ENCODE data around the gene CSTPP1. TPM values are rescaled to one million over a fixed set of nuclear protein-coding genes. Genes with fewer than 3 reads are reported as not detected.

The CSTPP1 gene
- polyA plus RNA-seq, 4 donors, result 15.1 to 32.9 (median 20.5) TPM

DNA sequence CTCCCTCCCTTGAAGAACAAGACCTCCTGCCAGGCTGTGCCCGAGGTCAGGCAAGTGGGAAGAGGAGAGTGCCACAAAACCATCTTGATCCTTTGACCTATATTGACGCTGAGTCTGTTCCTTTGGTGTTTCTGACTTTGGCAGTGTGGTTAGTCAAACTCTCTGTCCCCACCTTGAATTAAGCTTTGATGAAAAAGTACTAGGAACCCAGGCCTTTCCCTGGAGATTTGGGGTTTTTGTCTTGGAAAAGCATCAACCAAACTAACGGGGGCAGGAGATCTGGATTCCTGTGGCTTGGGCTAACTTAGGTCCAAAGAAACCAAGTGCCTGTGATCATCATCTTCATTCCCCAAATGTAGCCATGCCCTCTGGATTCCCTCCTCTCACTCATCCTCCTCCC, 199.8 kb downstream of the CSTPP1 start:
- WGBS, 3 donors, result 76 to 79% (median 78%) methylated on average over 3 of the region's 3 CpGs
- no peak for DNase-seq
- Histone ChIP-seq H3K36me3 (ENCODE audit: control insufficient read depth in 3 of 3, insufficient read depth in 2 of 3, low read depth in 1 of 3, low read length in 3 of 3) (peaks cover 4 to 21% (median 5%) of the 10 kb centered on the region in 3 donors), H3K4me3 (ENCODE audit: low read depth in 1 of 3, low read length in 3 of 3) (no peak overlapping the region), H3K9me3 (ENCODE audit: control insufficient read depth in 2 of 2, insufficient read depth in 1 of 2, low read depth in 1 of 2, low read length in 1 of 2) (no peaks in the 10 kb centered on the region), H3K27ac (ENCODE audit: low read depth in 1 of 3, low read length in 2 of 3) (no peak overlapping the region), H3K27me3 (ENCODE audit: control insufficient read depth in 3 of 3, insufficient read depth in 3 of 3, low read length in 3 of 3) (no peaks in the 10 kb centered on the region), H3K4me1 (ENCODE audit: control insufficient read depth in 3 of 3, insufficient read depth in 2 of 3, low read depth in 1 of 3, low read length in 2 of 3) (peaks cover 2 to 4% (median 3%) of the 10 kb centered on the region in 3 donors)
- no peak for FAIRE-seq

DNA sequence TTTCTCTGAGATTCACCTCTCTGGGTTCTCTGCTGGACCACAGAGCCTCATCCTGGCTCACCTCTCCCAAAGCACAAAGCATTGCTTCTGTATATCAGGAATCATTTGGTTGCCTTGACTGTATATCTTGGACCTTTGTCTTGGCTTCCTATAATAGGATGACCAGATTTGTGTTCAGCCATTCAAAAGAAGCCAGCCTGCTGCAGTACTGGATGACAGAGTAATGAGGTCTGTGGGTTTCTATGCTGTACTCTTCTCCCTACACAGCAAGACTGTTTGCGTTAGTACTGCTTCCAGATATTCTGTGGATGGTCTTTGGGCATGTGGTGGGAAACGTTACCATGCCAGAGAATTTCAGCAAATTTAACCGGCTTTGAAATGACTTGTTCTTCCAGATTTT, 200.4 kb downstream of the CSTPP1 start:
- no peak for DNase-seq
- 89 to 99% (median 95%) methylated on average over 3 of the region's 3 CpGs for WGBS, 3 donors
- H3K4me1 ChIP-seq (ENCODE audit: control insufficient read depth in 3 of 3, insufficient read depth in 2 of 3, low read depth in 1 of 3, low read length in 2 of 3), result peaks cover 2 to 4% (median 3%) of the 10 kb centered on the region in 3 donors
- FAIRE-seq, result no peak
- no peaks in the 10 kb centered on the region for H3K27me3 ChIP-seq (ENCODE audit: control insufficient read depth in 3 of 3, insufficient read depth in 3 of 3, low read length in 3 of 3)
- no peak overlapping the region for H3K4me3 ChIP-seq (ENCODE audit: low read depth in 1 of 3, low read length in 3 of 3)
- H3K36me3 ChIP-seq (ENCODE audit: control insufficient read depth in 3 of 3, insufficient read depth in 2 of 3, low read depth in 1 of 3, low read length in 3 of 3), result peaks cover 4 to 21% (median 5%) of the 10 kb centered on the region in 3 donors
- H3K27ac ChIP-seq (ENCODE audit: low read depth in 1 of 3, low read length in 2 of 3), result no peak overlapping the region
- H3K9me3 ChIP-seq (ENCODE audit: control insufficient read depth in 2 of 2, insufficient read depth in 1 of 2, low read depth in 1 of 2, low read length in 1 of 2), result no peaks in the 10 kb centered on the region

DNA sequence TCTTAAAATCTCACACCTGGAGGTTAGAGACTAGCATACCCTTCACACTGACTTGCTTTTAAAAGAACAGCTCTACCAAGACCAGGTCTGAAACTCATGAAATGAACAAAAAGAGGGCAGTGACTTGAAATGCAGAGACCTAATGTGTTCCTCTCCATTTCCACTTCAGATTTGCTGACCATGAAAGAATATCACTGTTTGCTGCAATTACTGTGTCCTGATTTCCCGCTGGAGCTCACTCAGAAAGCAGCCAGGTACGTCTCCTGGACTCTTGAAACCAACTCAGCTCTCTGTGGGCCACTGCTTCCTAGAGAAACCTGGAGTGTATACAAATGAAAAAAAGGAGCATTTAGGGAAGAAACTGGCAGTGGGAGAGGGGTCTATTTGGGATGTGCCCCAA, 200.9 kb downstream of the CSTPP1 start:
- DNase-seq, result no peak
- FAIRE-seq, result no peak
- 96 to 98% (median 96%) methylated on average over 2 of the region's 2 CpGs for WGBS, 3 donors

DNA sequence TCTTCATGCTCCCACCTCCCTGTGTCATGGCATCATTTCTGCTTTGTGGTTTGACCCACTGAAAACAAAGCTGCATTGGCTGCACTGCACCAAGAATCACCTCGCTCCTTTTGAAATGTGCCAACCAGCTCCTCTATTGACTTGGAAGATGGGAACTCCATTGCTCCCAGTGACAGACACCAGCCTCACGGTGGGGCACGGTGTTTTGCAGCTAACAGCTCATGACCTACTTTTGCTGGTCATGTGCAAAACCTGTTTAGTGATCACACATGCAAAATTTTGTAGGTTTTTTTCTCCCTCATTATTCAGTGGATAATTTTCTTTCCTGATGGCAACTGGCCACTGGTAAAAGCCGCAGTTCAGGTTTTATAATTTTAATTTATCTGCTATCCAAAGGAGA, 203.3 kb downstream of the CSTPP1 start:
- H3K27me3 ChIP-seq (ENCODE audit: control insufficient read depth in 3 of 3, insufficient read depth in 3 of 3, low read length in 3 of 3), result no peaks in the 10 kb centered on the region
- 88 to 91% (median 88%) methylated on average over 4 of the region's 4 CpGs for WGBS, 3 donors
- no peaks in the 10 kb centered on the region for H3K4me1 ChIP-seq (ENCODE audit: control insufficient read depth in 3 of 3, insufficient read depth in 2 of 3, low read depth in 1 of 3, low read length in 2 of 3)
- H3K4me3 ChIP-seq (ENCODE audit: low read depth in 1 of 3, low read length in 3 of 3), result no peak overlapping the region
- no peak overlapping the region for H3K27ac ChIP-seq (ENCODE audit: low read depth in 1 of 3, low read length in 2 of 3)
- no peak for DNase-seq
- no peaks in the 10 kb centered on the region for H3K9me3 ChIP-seq (ENCODE audit: control insufficient read depth in 2 of 2, insufficient read depth in 1 of 2, low read depth in 1 of 2, low read length in 1 of 2)
- peaks cover 4 to 24% (median 5%) of the 10 kb centered on the region in 3 donors for H3K36me3 ChIP-seq (ENCODE audit: control insufficient read depth in 3 of 3, insufficient read depth in 2 of 3, low read depth in 1 of 3, low read length in 3 of 3)
- no peak for FAIRE-seq

More for the DNA sequence above, 200.9 kb downstream of the CSTPP1 start:
- Histone ChIP-seq H3K36me3 (ENCODE audit: control insufficient read depth in 3 of 3, insufficient read depth in 2 of 3, low read depth in 1 of 3, low read length in 3 of 3) (peaks cover 4 to 21% (median 5%) of the 10 kb centered on the region in 3 donors), H3K4me3 (ENCODE audit: low read depth in 1 of 3, low read length in 3 of 3) (no peak overlapping the region), H3K27me3 (ENCODE audit: control insufficient read depth in 3 of 3, insufficient read depth in 3 of 3, low read length in 3 of 3) (no peaks in the 10 kb centered on the region), H3K27ac (ENCODE audit: low read depth in 1 of 3, low read length in 2 of 3) (no peak overlapping the region), H3K9me3 (ENCODE audit: control insufficient read depth in 2 of 2, insufficient read depth in 1 of 2, low read depth in 1 of 2, low read length in 1 of 2) (no peaks in the 10 kb centered on the region), H3K4me1 (ENCODE audit: control insufficient read depth in 3 of 3, insufficient read depth in 2 of 3, low read depth in 1 of 3, low read length in 2 of 3) (peaks cover 0 to 4% (median 1%) of the 10 kb centered on the region in 3 donors)

DNA sequence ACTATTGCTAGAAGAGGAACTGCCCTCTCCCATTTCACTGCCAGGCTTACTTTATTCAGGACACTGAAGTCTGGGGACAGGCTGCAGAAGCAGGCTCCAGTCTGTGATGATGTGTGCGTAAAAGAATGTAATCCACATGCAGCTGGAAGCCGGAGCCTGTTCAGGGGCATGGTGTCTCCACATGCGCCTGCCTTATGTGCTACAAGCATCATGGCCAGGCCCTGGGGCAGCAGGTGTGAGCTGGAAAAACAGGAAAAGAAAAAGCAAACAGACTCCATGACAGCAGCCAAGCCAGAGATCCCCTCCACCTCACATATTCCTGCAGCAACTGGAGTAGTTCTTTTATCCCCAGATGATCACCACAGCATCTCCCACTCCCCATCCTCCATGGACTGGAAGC, 206.8 kb downstream of the CSTPP1 start:
- DNase-seq (peak in 1 of 2 donors; percentile 30), FAIRE-seq (no peak)
- no peaks in the 10 kb centered on the region for H3K9me3 ChIP-seq (ENCODE audit: control insufficient read depth in 2 of 2, insufficient read depth in 1 of 2, low read depth in 1 of 2, low read length in 1 of 2)
- H3K4me1 ChIP-seq (ENCODE audit: control insufficient read depth in 3 of 3, insufficient read depth in 2 of 3, low read depth in 1 of 3, low read length in 2 of 3), result no peaks in the 10 kb centered on the region
- peak overlapping the region in 1 of 3 donors; percentile 30 for H3K27ac ChIP-seq (ENCODE audit: low read depth in 1 of 3, low read length in 2 of 3)
- H3K27me3 ChIP-seq (ENCODE audit: control insufficient read depth in 3 of 3, insufficient read depth in 3 of 3, low read length in 3 of 3), result no peaks in the 10 kb centered on the region
- 60 to 68% (median 61%) methylated on average over 3 of the region's 3 CpGs for WGBS, 3 donors
- H3K36me3 ChIP-seq (ENCODE audit: control insufficient read depth in 3 of 3, insufficient read depth in 2 of 3, low read depth in 1 of 3, low read length in 3 of 3), result peaks cover 0 to 27% (median 5%) of the 10 kb centered on the region in 3 donors
- no peak overlapping the region for H3K4me3 ChIP-seq (ENCODE audit: low read depth in 1 of 3, low read length in 3 of 3)

DNA sequence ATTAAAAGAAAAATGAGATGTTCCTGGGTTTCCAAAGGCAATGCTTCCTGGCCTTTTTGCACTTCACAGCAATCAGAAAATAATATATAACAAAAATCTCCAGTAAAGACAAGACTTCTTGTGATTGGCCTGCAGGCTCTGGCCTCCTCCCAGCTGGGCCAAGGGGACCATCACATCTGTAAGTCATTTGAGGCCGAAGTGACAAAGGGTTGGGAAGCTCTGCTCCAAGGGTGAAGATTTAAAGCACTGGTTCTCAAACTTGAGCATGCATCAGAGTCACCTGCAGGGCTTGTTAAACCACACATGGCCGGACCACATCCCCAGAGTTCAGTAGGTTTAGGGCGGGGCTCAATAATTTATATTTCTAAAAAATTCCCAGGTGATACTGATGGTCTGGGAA, 208.0 kb downstream of the CSTPP1 start:
- no peak overlapping the region for H3K27ac ChIP-seq (ENCODE audit: low read depth in 1 of 3, low read length in 2 of 3)
- H3K4me1 ChIP-seq (ENCODE audit: control insufficient read depth in 3 of 3, insufficient read depth in 2 of 3, low read depth in 1 of 3, low read length in 2 of 3), result peaks cover 0 to 5% (median 0%) of the 10 kb centered on the region in 3 donors
- no peak for DNase-seq
- H3K27me3 ChIP-seq (ENCODE audit: control insufficient read depth in 3 of 3, insufficient read depth in 3 of 3, low read length in 3 of 3), result no peaks in the 10 kb centered on the region
- no peak for FAIRE-seq
- no peaks in the 10 kb centered on the region for H3K9me3 ChIP-seq (ENCODE audit: control insufficient read depth in 2 of 2, insufficient read depth in 1 of 2, low read depth in 1 of 2, low read length in 1 of 2)
- no peak overlapping the region for H3K4me3 ChIP-seq (ENCODE audit: low read depth in 1 of 3, low read length in 3 of 3)
- WGBS, 3 donors, result 84 to 86% (median 84%) methylated on average over 3 of the region's 3 CpGs
- H3K36me3 ChIP-seq (ENCODE audit: control insufficient read depth in 3 of 3, insufficient read depth in 2 of 3, low read depth in 1 of 3, low read length in 3 of 3), result peaks cover 0 to 27% (median 5%) of the 10 kb centered on the region in 3 donors

DNA sequence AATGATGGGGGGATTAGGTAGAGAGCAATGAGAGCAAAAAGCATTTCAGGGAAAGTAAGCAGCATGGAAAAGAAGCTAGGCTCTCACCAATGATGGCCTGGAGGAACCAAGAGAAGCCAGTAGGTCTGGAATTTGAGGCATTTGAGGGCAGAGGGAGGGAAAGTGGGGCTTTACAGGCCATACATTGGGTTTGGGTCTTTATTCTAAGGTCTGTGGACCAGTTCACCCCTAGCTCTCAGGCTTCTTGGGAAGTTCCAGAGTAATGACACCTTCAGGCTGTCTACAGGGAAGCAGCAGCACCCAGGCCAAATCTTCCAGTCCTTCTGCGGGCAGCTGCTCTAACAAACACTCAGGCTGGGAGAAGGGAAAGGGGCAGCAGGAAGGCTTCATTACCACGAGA, 210.7 kb downstream of the CSTPP1 start:
- FAIRE-seq, result no peak
- Histone ChIP-seq H3K36me3 (ENCODE audit: control insufficient read depth in 3 of 3, insufficient read depth in 2 of 3, low read depth in 1 of 3, low read length in 3 of 3) (peaks cover 0 to 23% (median 0%) of the 10 kb centered on the region in 3 donors), H3K9me3 (ENCODE audit: control insufficient read depth in 2 of 2, insufficient read depth in 1 of 2, low read depth in 1 of 2, low read length in 1 of 2) (no peaks in the 10 kb centered on the region), H3K27me3 (ENCODE audit: control insufficient read depth in 3 of 3, insufficient read depth in 3 of 3, low read length in 3 of 3) (no peaks in the 10 kb centered on the region), H3K4me1 (ENCODE audit: control insufficient read depth in 3 of 3, insufficient read depth in 2 of 3, low read depth in 1 of 3, low read length in 2 of 3) (peaks cover 0 to 5% (median 0%) of the 10 kb centered on the region in 3 donors), H3K4me3 (ENCODE audit: low read depth in 1 of 3, low read length in 3 of 3) (no peak overlapping the region), H3K27ac (ENCODE audit: low read depth in 1 of 3, low read length in 2 of 3) (no peak overlapping the region)
- no peak for DNase-seq
- WGBS, 3 donors, result 70 to 91% (median 85%) methylated on average over 2 of the region's 2 CpGs

DNA sequence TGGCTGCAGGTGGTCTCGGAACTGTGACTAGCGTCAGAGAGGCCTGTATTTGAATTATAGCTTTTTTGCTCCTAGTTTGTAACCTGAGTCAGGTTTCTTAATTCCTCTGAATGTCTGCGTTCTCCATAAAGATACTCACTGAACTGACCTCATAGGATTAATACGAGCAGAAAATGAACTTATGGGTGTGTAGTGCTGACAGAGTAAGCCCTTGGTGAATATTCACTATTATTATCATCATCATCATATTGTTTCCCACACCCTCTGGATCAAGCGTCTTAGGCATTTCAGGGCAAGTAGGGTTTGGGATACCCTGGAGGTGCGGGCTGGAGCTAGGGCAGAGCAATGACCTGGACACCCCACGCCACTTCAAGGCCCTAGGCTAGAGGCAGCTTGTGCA, 211.1 kb downstream of the CSTPP1 start:
- Histone ChIP-seq H3K36me3 (ENCODE audit: control insufficient read depth in 3 of 3, insufficient read depth in 2 of 3, low read depth in 1 of 3, low read length in 3 of 3) (peaks cover 0 to 23% (median 0%) of the 10 kb centered on the region in 3 donors), H3K4me3 (ENCODE audit: low read depth in 1 of 3, low read length in 3 of 3) (no peak overlapping the region), H3K4me1 (ENCODE audit: control insufficient read depth in 3 of 3, insufficient read depth in 2 of 3, low read depth in 1 of 3, low read length in 2 of 3) (peaks cover 0 to 5% (median 4%) of the 10 kb centered on the region in 3 donors), H3K9me3 (ENCODE audit: control insufficient read depth in 2 of 2, insufficient read depth in 1 of 2, low read depth in 1 of 2, low read length in 1 of 2) (no peaks in the 10 kb centered on the region), H3K27me3 (ENCODE audit: control insufficient read depth in 3 of 3, insufficient read depth in 3 of 3, low read length in 3 of 3) (no peaks in the 10 kb centered on the region), H3K27ac (ENCODE audit: low read depth in 1 of 3, low read length in 2 of 3) (no peak overlapping the region)
- WGBS, 3 donors, result 94 to 97% (median 97%) methylated on average over 7 of the region's 7 CpGs
- FAIRE-seq (no peak), DNase-seq (no peak)

DNA sequence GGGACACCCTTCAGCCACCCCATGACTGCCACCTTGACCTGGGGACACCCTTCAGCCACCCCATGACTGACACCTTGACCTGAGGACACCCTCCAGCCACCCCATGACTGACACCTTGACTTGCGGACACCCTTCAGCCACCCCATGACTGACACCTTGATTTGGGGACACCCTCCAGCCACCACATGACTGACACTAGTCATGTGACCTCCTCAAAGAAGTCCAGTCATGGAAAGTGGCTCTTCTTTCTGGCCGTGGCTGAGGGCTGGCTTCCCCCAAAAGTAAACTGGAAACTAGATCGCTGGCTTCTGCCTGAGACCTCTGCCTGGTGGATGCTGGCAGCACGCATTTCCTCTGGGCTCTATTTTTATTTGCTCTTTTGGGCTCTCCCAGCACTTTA, 211.7 kb downstream of the CSTPP1 start:
- no peak for FAIRE-seq
- peaks cover 0 to 22% (median 0%) of the 10 kb centered on the region in 3 donors for H3K36me3 ChIP-seq (ENCODE audit: control insufficient read depth in 3 of 3, insufficient read depth in 2 of 3, low read depth in 1 of 3, low read length in 3 of 3)
- H3K27me3 ChIP-seq (ENCODE audit: control insufficient read depth in 3 of 3, insufficient read depth in 3 of 3, low read length in 3 of 3), result no peaks in the 10 kb centered on the region
- peaks cover 0 to 8% (median 6%) of the 10 kb centered on the region in 3 donors for H3K4me1 ChIP-seq (ENCODE audit: control insufficient read depth in 3 of 3, insufficient read depth in 2 of 3, low read depth in 1 of 3, low read length in 2 of 3)
- 53 to 75% (median 55%) methylated on average over 4 of the region's 4 CpGs for WGBS, 3 donors
- no peak overlapping the region for H3K27ac ChIP-seq (ENCODE audit: low read depth in 1 of 3, low read length in 2 of 3)
- H3K9me3 ChIP-seq (ENCODE audit: control insufficient read depth in 2 of 2, insufficient read depth in 1 of 2, low read depth in 1 of 2, low read length in 1 of 2), result no peaks in the 10 kb centered on the region
- DNase-seq, result no peak
- no peak overlapping the region for H3K4me3 ChIP-seq (ENCODE audit: low read depth in 1 of 3, low read length in 3 of 3)

Data from small intestine (tissue), 7 donors.